A549 (cell line): Measurements from ENCODE around the gene TMEM238. TPM values are rescaled to one million over a fixed set of nuclear protein-coding genes. Genes with fewer than 3 reads are reported as not detected.

Experiments
- ATAC-seq, 2 experiments: fragments of 200-7000 bp in 1 of 2; fragments of >200 bp in 1 of 2; cut with Nextera tagmentation in 1 of 2; cut with Tn5 transposase in 1 of 2; 3 replicates each; pipeline versions ENCODE4 v1.8.0 to v1.9.1; 2018 to 2020; ENCODE audit warnings: mild to moderate bottlenecking in 1 of 2, moderate library complexity in 1 of 2
- CTCF ChIA-PET: fragments of 300-600 bp; sonication (Branson Sonifier 250); formaldehyde crosslinking; extraction: SDS; loops from one replicate; lab custom pipeline; 2021; ENCODE audit warnings: antibody characterized with exemption, inconsistent platforms; lab: Yijun Ruan, JAX
- POLR2A ChIA-PET: fragments of 350-600 bp; formaldehyde crosslinking; extraction: SDS; loops from one replicate; lab custom pipeline; 2021; ENCODE audit warnings: antibody characterized with exemption, inconsistent platforms; lab: Yijun Ruan, JAX
- DNase-seq, 2 experiments: peaks; one replicate each; pipeline versions ENCODE4 v3.0.0 to v3.0.0-alpha.2; 2011 to 2016; ENCODE audit warnings: low read depth in 1 of 2, low spot score in 1 of 2
- FAIRE-seq: peaks from 2 replicates; lab custom pipeline; 2011; peaks lifted over from hg19 to GRCh38; lab: Jason Lieb, UNC
- H3K27ac ChIP-seq, 2 experiments: fragments of >200 bp; sonication (Bioruptor Twin); formaldehyde crosslinking; 3 replicates each; pipeline ENCODE4 v1.5.1; 2016 to 2017
- H3K4me1 ChIP-seq: fragments of >200 bp; sonication (Bioruptor Twin); formaldehyde crosslinking; 3 replicates; pipeline ENCODE4 v1.6.1; 2016
- H3K4me2 ChIP-seq: fragments of >200 bp; sonication (Bioruptor Twin); formaldehyde crosslinking; 3 replicates; pipeline ENCODE4 v1.6.1; 2016
- H3K4me3 ChIP-seq: fragments of >200 bp; sonication (Bioruptor Twin); formaldehyde crosslinking; 3 replicates; pipeline ENCODE4 v1.5.1; 2016
- H3K9me3 ChIP-seq: fragments of >200 bp; sonication (Bioruptor Twin); formaldehyde crosslinking; 3 replicates; pipeline ENCODE4 v1.6.1; 2016
- CBX8 ChIP-seq: fragments of 200-600 bp; sonication (generic); IDR thresholded peaks from 2 replicates; pipeline ENCODE4 v1.6.1; 2016
- EP300 ChIP-seq, 2 experiments: fragments of >200 bp; sonication (Bioruptor Twin); formaldehyde crosslinking; IDR thresholded peaks; 2 replicates in 1 of 2; 3 replicates in 1 of 2; pipeline ENCODE4 v1.6.1; 2016 to 2017
- ESRRA ChIP-seq: fragments of 150-350 bp; IDR thresholded peaks from 2 replicates; pipeline ENCODE4 v1.6.1; 2014; ENCODE audit warnings: mild to moderate bottlenecking, low read length, borderline replicate concordance
- FOXS1 ChIP-seq: fragments of 250-450 bp; sonication (Bioruptor Pico); IDR thresholded peaks from 2 replicates; pipeline ENCODE4 v1.5.0; 2020; ENCODE audit warnings: mild to moderate bottlenecking, moderate library complexity
- GATA3 ChIP-seq: IDR thresholded peaks from 2 replicates; pipeline ENCODE4 v1.6.1; 2012; ENCODE audit warnings: borderline replicate concordance
- JUN ChIP-seq, 2 experiments: fragments of >200 bp; sonication (Bioruptor Twin); formaldehyde crosslinking; IDR thresholded peaks; 2 replicates in 1 of 2; 3 replicates in 1 of 2; pipeline ENCODE4 v1.6.1; 2016 to 2017
- JUNB ChIP-seq: fragments of >200 bp; sonication (Bioruptor Twin); formaldehyde crosslinking; IDR thresholded peaks from 2 replicates; pipeline ENCODE4 v1.6.1; 2016
- KDM5A ChIP-seq: fragments of 200-600 bp; sonication (generic); IDR thresholded peaks from 2 replicates; pipeline ENCODE4 v1.6.1; 2016; ENCODE audit warnings: antibody characterized with exemption, mild to moderate bottlenecking
- MAFK ChIP-seq: fragments of 450-650 bp; IDR thresholded peaks from 2 replicates; pipeline ENCODE4 v1.6.1; 2014; ENCODE audit not compliant: partially characterized antibody
- MAZ ChIP-seq: fragments of 150-350 bp; IDR thresholded peaks from 2 replicates; pipeline ENCODE4 v1.6.1; 2014; ENCODE audit warnings: antibody characterized with exemption, low read depth, low read length, borderline replicate concordance
- NR3C1 ChIP-seq: fragments of >200 bp; sonication (Bioruptor Twin); formaldehyde crosslinking; IDR thresholded peaks from 3 replicates; pipeline ENCODE4 v1.6.1; 2017
- POLR2A ChIP-seq: IDR thresholded peaks from 2 replicates; pipeline ENCODE4 v1.6.1; 2012; ENCODE audit warnings: mild to moderate bottlenecking, low read length
- POLR2AphosphoS2 ChIP-seq: conservative IDR thresholded peaks from 2 replicates; pipeline ENCODE4 v1.6.1; 2012; ENCODE audit warnings: low read length, improper control_type of control experiment, inconsistent platforms
- RCOR1 ChIP-seq: fragments of 150-350 bp; IDR thresholded peaks from 2 replicates; pipeline ENCODE4 v1.6.1; 2014; ENCODE audit warnings: antibody characterized with exemption, low read length, low read depth
- ZFP36 ChIP-seq: fragments of 450-650 bp; IDR thresholded peaks from 2 replicates; pipeline ENCODE4 v1.6.1; 2014; ENCODE audit warnings: borderline replicate concordance; ENCODE audit not compliant: partially characterized antibody
- WGBS: methylation state at CpG from one replicate; pipeline ENCODE4 v1.1.6; 2017; ENCODE audit errors: missing lambda C conversion rate; 5-methylcytosine and 5-hydroxymethylcytosine counted together
- polyA plus RNA-seq, 4 experiments: library from polyadenylated mRNA; depleted of rRNA in 3 of 4; stranded (reverse); fragments of >200 nt; fragmentation: RNase III in 1 of 4; extraction: RNeasy Plus Mini Kit Qiagen cat#74134 plus additional on column Dnase treatment in 1 of 4; gene quantifications; 2 replicates in 3 of 4; 3 replicates in 1 of 4; pipeline ENCODE4 v1.2.3, GENCODE V29; 2011 to 2017
- TF ChIP-seq, protein P1 (sequence below): fragments of 150-350 bp; IDR thresholded peaks from 2 replicates; pipeline ENCODE4 v1.6.1; 2014; ENCODE audit warnings: low read depth, mild to moderate bottlenecking, low read length
- TF ChIP-seq, protein P2 (sequence below): IDR thresholded peaks from 2 replicates; pipeline ENCODE4 v1.6.1; 2012
- TF ChIP-seq, protein P3 (sequence below): fragments of 250-450 bp; sonication (Bioruptor Pico); IDR thresholded peaks from 2 replicates; pipeline ENCODE4 v1.5.0; 2021; ENCODE audit warnings: mild to moderate bottlenecking, moderate library complexity, borderline replicate concordance
- TF ChIP-seq, protein P4 (sequence below): IDR thresholded peaks from 2 replicates; pipeline ENCODE4 v1.6.1; 2012

TMEM238 gene
- polyA plus RNA-seq, 2 of the 4 experiments (the other 2 are of a cell fraction) = 0.70 to 2.5 TPM

DNA sequence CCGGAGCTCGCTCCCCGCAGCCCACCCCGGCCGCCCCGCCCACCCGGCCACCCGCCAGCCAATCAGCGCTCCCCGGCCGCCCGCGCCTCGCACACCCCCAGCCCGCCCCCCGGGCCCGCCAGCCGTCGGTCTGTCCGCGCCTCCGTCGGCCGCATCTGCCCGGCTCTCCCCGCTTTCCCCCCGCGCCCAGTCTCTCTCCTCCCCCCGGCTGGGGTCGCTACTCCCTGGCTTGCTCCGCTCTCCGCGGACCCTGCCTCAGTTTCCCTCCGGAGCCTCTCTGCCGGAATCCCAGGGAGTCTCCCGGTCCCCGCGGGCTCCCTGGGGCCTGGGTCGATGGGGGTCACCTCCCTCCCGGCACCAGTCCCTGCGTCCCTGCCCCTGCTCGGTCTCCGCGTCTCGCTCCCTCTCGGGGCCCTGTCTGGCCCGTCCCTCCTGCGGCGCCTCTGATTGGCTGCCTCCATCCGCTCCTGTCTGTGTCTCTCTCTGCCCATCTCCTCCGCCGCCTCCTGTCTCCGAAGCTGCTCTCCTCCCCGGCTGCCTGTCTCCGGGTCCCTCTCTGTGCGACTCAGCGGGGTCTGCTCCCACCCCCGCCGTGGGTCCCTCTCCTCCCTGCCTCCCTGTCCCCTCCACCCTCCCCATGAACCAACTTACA lies 14.3 kb downstream of the TMEM238 start (continued):
- TF ChIP-seq, protein P1, sequence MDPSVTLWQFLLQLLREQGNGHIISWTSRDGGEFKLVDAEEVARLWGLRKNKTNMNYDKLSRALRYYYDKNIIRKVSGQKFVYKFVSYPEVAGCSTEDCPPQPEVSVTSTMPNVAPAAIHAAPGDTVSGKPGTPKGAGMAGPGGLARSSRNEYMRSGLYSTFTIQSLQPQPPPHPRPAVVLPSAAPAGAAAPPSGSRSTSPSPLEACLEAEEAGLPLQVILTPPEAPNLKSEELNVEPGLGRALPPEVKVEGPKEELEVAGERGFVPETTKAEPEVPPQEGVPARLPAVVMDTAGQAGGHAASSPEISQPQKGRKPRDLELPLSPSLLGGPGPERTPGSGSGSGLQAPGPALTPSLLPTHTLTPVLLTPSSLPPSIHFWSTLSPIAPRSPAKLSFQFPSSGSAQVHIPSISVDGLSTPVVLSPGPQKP = no peak
- TF ChIP-seq POLR2AphosphoS2 = no peak
- peak; percentile 26; the same call in 1 of the 2 replicates for TF ChIP-seq GATA3
- TF ChIP-seq, protein P2, sequence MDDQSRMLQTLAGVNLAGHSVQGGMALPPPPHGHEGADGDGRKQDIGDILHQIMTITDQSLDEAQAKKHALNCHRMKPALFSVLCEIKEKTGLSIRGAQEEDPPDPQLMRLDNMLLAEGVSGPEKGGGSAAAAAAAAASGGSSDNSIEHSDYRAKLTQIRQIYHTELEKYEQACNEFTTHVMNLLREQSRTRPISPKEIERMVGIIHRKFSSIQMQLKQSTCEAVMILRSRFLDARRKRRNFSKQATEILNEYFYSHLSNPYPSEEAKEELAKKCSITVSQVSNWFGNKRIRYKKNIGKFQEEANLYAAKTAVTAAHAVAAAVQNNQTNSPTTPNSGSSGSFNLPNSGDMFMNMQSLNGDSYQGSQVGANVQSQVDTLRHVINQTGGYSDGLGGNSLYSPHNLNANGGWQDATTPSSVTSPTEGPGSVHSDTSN = peak; percentile 25; the same call in 1 of the 2 replicates
- TF ChIP-seq JUNB = no peak
- TF ChIP-seq EP300 (IDR thresholded peaks at IDR 0.05) = no peak
- TF ChIP-seq FOXS1 (CRISPR knock-in tag) = no peak
- TF ChIP-seq, protein P3, sequence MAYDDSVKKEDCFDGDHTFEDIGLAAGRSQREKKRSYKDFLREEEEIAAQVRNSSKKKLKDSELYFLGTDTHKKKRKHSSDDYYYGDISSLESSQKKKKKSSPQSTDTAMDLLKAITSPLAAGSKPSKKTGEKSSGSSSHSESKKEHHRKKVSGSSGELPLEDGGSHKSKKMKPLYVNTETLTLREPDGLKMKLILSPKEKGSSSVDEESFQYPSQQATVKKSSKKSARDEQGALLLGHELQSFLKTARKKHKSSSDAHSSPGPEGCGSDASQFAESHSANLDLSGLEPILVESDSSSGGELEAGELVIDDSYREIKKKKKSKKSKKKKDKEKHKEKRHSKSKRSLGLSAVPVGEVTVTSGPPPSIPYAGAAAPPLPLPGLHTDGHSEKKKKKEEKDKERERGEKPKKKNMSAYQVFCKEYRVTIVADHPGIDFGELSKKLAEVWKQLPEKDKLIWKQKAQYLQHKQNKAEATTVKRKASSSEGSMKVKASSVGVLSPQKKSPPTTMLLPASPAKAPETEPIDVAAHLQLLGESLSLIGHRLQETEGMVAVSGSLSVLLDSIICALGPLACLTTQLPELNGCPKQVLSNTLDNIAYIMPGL (CRISPR knock-in tag) = no peak
- TF ChIP-seq ESRRA = no peak
- no peak for TF ChIP-seq MAFK

DNA sequence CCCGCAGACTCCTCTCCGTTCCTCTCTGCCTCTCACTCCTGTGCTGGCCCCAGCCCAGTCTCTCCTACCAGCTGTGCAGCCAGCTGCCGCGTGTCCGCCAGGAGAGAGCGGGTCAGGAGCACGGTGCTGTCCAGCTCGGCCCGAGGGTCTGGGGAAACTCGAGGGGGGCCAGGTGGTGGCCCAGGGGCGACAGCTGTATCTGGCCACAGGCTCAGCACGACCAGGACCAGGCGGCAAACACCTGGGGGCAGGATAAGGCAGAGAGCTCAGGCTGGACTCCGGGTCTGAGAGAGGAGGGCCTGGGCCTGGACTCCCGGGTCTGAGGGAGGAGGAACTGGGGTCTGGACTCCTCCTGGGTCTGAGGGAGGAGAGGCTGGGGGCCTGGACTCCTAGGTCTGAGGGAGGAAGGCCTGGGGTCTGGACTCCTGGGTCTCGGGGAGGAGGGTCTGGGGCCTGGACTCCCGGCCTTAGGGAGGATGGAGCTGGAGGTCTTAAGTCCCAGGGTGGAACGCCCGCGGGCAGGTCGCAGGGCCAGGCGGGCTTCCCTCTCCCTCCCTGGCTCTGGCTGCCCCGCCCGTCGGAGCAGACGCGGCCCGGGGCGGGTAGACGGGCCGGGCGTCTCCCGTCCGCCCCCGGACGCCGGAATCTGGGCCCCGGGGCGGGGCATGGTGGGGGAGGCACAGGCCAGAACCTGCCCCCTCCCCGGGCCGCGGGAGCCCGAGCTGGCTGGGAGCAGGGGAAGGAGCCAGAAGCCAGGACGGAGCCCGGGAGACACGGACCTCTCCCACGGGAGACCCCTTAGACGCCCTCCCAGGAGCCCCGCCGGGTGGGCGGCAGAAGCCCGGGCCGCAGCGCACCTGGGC lies 15.2 kb downstream of the TMEM238 start:
- Histone ChIP-seq H3K4me1 (peaks cover 53% of the 10 kb centered on the region), H3K4me2 (peak overlapping the region; percentile 93), H3K9me3 (no peaks in the 10 kb centered on the region), H3K27ac (peak overlapping the region; percentile 91 to 96), H3K4me3 (peak overlapping the region; percentile 85)
- peak; percentile 4 to 7; a peak in 3 of 6 replicates for ATAC-seq
- ChIA-PET CTCF (interaction anchor here (0.6 to 14.8 kb wide), 9 partner anchors 9 to 228 kb away, joined by 3 to 105 read pairs (median 9); partner anchors contain the start of gene TMEM238), POLR2A (interaction anchor here (0.8 to 2.8 kb wide), 5 partner anchors 10 to 39 kb away, joined by 3 to 13 read pairs (median 4); partner anchors contain the start of genes KMT5C, TMEM238 and UBE2S)
- no peak for FAIRE-seq
- 28% methylated on average over 28 of the region's 54 CpGs for WGBS
- TF ChIP-seq RCOR1 = no peak
- no peak for TF ChIP-seq KDM5A
- TF ChIP-seq POLR2A = 0 out of 2 replicates have a peak, but pooled peaks have one; percentile 9
- TF ChIP-seq JUN (IDR thresholded peaks at IDR 0.05) = peak; percentile 34 to 38; a peak in 3 of 5 replicates
- no peak for TF ChIP-seq CBX8
- TF ChIP-seq ZFP36 = peak; percentile 49
- no peak for TF ChIP-seq NR3C1
- TF ChIP-seq, protein P4, sequence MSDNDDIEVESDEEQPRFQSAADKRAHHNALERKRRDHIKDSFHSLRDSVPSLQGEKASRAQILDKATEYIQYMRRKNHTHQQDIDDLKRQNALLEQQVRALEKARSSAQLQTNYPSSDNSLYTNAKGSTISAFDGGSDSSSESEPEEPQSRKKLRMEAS = no peak; the same call in 1 of the 2 replicates
- TF ChIP-seq MAZ = 0 out of 2 replicates have a peak, but pooled peaks have one; percentile 21
- DNase-seq = peak in 1 of 2 experiments; percentile 59
